Brain microvascular endothelial cell (primary cell): ENCODE data around the gene SH3RF3.

Experiments used
- DNase-seq: peaks from one replicate; pipeline ENCODE4 v3.0.0-alpha.2; 2020
- H3K27ac ChIP-seq: fragments of 250-450 bp; sonication (Bioruptor Pico); 2 replicates; pipeline ENCODE4 v1.5.1; 2020; ENCODE audit warnings: mild to moderate bottlenecking, moderate library complexity
- H3K27me3 ChIP-seq: fragments of 250-450 bp; sonication (Bioruptor Pico); replicated peaks from 2 replicates; pipeline ENCODE4 v1.5.1; 2020; ENCODE audit warnings: mild to moderate bottlenecking
- H3K36me3 ChIP-seq: fragments of 250-450 bp; sonication (Bioruptor Pico); replicated peaks from 2 replicates; pipeline ENCODE4 v1.5.1; 2020; ENCODE audit warnings: mild to moderate bottlenecking
- H3K4me3 ChIP-seq: 2 replicates; pipeline ENCODE4 v1.5.1; 2011; ENCODE audit warnings: low read depth, mild to moderate bottlenecking, control low read depth, low read length, moderate library complexity
- CTCF ChIP-seq: IDR thresholded peaks from 2 replicates; pipeline ENCODE4 v1.5.1; 2011; ENCODE audit warnings: low read depth, mild to moderate bottlenecking, moderate library complexity, low read length, control low read depth, inconsistent platforms; ENCODE audit errors: missing control alignments
- in situ Hi-C: cut with HindIII; loops from 2 replicates; pipeline ENCODE4 v1.10.0; 2017; ENCODE audit warnings: low sequenced_read_pairs, low pct_ligation_motif_present

Gene SH3RF3

GRCh38 chr2:109442715-109443319 lies 313.8 kb downstream of the SH3RF3 start:
- no peak for TF ChIP-seq CTCF
- no peak for DNase-seq
- Histone ChIP-seq H3K36me3 (no peaks in the 10 kb centered on the region), H3K27ac (no peak overlapping the region), H3K4me3 (no peak overlapping the region), H3K27me3 (no peaks in the 10 kb centered on the region)
- in situ Hi-C loops = no loop called here

- in situ Hi-C loops = no loop called here
- no peaks in the 10 kb centered on the region for H3K27me3 ChIP-seq
- H3K4me3 ChIP-seq = no peak overlapping the region
- TF ChIP-seq CTCF = no peak
- no peak overlapping the region for H3K27ac ChIP-seq
- DNase-seq = no peak
- H3K36me3 ChIP-seq = no peaks in the 10 kb centered on the region
Observed at GRCh38 chr2:109444916-109445315, 315.9 kb downstream of the SH3RF3 start.

GRCh38 chr2:109446278-109447131 lies 317.5 kb downstream of the SH3RF3 start:
- H3K27me3 ChIP-seq = no peaks in the 10 kb centered on the region
- TF ChIP-seq CTCF = no peak
- DNase-seq = no peak
- peak overlapping the region; percentile 76 for H3K27ac ChIP-seq
- in situ Hi-C loops = no loop called here
- H3K4me3 ChIP-seq = no peak overlapping the region
- no peaks in the 10 kb centered on the region for H3K36me3 ChIP-seq

- no peak for TF ChIP-seq CTCF
- Histone ChIP-seq H3K4me3 (no peak overlapping the region), H3K27ac (peak overlapping the region; percentile 76), H3K27me3 (no peaks in the 10 kb centered on the region), H3K36me3 (no peaks in the 10 kb centered on the region)
- in situ Hi-C loops = no loop called here
- DNase-seq = peak; percentile 91
Observed at GRCh38 chr2:109447251-109447661, 318.3 kb downstream of the SH3RF3 start.

GRCh38 chr2:109447776-109448175 lies 318.8 kb downstream of the SH3RF3 start:
- Histone ChIP-seq H3K4me3 (no peak overlapping the region), H3K27me3 (no peaks in the 10 kb centered on the region), H3K27ac (peak overlapping the region; percentile 76), H3K36me3 (no peaks in the 10 kb centered on the region)
- no peak for DNase-seq
- in situ Hi-C loops = no loop called here
- no peak for TF ChIP-seq CTCF
